Gastrocnemius medialis (tissue), 4 donors: ENCODE results near the gene ELOF1.

Source experiments
- POLR2A ChIP-seq, 2 donors: fragments of 450-650 bp; IDR thresholded peaks; one replicate each; pipeline ENCODE4 v1.6.1; 2017; ENCODE audit warnings: antibody characterized with exemption in 2 of 2, mild to moderate bottlenecking in 2 of 2, moderate library complexity in 2 of 2
- TF ChIP-seq, protein P1 (sequence below), 5 experiments: fragments of 450-650 bp in 3 of 5; fragments of 200-600 bp in 2 of 5; sonication (generic) in 2 of 5; IDR thresholded peaks in 4 of 5; conservative IDR thresholded peaks in 1 of 5; 1 replicate in 4 of 5; 2 replicates in 1 of 5; pipeline ENCODE4 v1.5.1; 2016 to 2019; ENCODE audit warnings: antibody characterized with exemption in 5 of 5, mild to moderate bottlenecking in 3 of 5, moderate library complexity in 3 of 5

DNA sequence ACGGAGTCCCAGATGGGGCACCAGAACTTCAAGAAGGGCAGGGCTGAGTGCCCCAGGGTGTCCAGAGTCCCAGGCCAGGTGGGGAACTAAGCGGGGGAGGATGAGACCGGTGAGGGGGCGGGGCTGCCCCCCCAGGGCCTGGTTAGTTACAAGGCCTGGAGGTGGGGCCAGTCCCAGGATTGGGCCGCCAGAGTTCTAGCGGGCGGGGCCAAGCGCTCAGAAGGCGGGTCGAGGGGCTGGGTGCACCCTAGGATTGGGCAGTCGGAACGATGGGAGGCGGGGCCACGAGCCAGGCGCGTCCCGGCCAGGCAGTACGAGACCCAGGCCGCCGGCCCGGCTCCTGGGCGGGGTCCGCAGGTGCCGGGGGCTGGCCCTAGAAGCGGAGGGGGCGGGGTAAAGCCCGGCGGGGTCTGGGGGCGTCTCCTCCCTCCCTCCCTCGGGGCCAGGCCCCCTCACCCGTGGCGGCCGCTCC, 54.0 kb downstream of the ELOF1 start:
- TF ChIP-seq, protein P1, sequence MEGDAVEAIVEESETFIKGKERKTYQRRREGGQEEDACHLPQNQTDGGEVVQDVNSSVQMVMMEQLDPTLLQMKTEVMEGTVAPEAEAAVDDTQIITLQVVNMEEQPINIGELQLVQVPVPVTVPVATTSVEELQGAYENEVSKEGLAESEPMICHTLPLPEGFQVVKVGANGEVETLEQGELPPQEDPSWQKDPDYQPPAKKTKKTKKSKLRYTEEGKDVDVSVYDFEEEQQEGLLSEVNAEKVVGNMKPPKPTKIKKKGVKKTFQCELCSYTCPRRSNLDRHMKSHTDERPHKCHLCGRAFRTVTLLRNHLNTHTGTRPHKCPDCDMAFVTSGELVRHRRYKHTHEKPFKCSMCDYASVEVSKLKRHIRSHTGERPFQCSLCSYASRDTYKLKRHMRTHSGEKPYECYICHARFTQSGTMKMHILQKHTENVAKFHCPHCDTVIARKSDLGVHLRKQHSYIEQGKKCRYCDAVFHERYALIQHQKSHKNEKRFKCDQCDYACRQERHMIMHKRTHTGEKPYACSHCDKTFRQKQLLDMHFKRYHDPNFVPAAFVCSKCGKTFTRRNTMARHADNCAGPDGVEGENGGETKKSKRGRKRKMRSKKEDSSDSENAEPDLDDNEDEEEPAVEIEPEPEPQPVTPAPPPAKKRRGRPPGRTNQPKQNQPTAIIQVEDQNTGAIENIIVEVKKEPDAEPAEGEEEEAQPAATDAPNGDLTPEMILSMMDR (IDR thresholded peaks at IDR 0.05 in 4 of 5, conservative IDR thresholded peaks at IDR 0.05 in 1 of 5), result no peak
- TF ChIP-seq POLR2A (IDR thresholded peaks at IDR 0.05), result no peak
